SK-N-SH treated with all-trans-retinoic acid at 6 μM for 48 hours (cell line): ENCODE data around the gene ZNF24.

Experiments
- ATAC-seq: fragments of 200-7000 bp; cut with Tn5 transposase; 3 replicates; pipeline ENCODE4 v1.9.1; 2020; ENCODE audit warnings: mild to moderate bottlenecking, moderate library complexity
- ARNTL ChIP-seq: fragments of 450-650 bp; formaldehyde crosslinking; IDR thresholded peaks from 2 replicates; pipeline ENCODE4 v1.5.0; 2020; ENCODE audit warnings: low read depth, mild to moderate bottlenecking, moderate library complexity, borderline replicate concordance
- BACH2 ChIP-seq: fragments of 250-450 bp; sonication (Bioruptor Pico); IDR thresholded peaks from 2 replicates; pipeline ENCODE4 v1.9.0; 2021; ENCODE audit warnings: mild to moderate bottlenecking, borderline replicate concordance
- CSDC2 ChIP-seq: fragments of 250-450 bp; sonication (Bioruptor Pico); IDR thresholded peaks from 2 replicates; pipeline ENCODE4 v1.5.0; 2020; ENCODE audit warnings: mild to moderate bottlenecking, moderate library complexity
- CSRNP3 ChIP-seq: fragments of 250-450 bp; sonication (Bioruptor Pico); IDR thresholded peaks from 2 replicates; pipeline ENCODE4 v1.5.1; 2021; ENCODE audit warnings: mild to moderate bottlenecking, moderate library complexity
- GLIS3 ChIP-seq: fragments of 250-450 bp; sonication (Bioruptor Pico); IDR thresholded peaks from 2 replicates; pipeline ENCODE4 v1.5.0; 2020; ENCODE audit warnings: mild to moderate bottlenecking, moderate library complexity
- PATZ1 ChIP-seq: fragments of 250-450 bp; sonication (Bioruptor Pico); IDR thresholded peaks from 2 replicates; pipeline ENCODE4 v1.8.0; 2020; ENCODE audit warnings: mild to moderate bottlenecking, moderate library complexity, borderline replicate concordance
- POU6F1 ChIP-seq: fragments of 250-450 bp; sonication (Bioruptor Pico); IDR thresholded peaks from 2 replicates; pipeline ENCODE4 v1.8.0; 2021; ENCODE audit warnings: low read depth, mild to moderate bottlenecking, moderate library complexity, borderline replicate concordance
- PPARA ChIP-seq: fragments of 250-450 bp; sonication (Bioruptor Pico); IDR thresholded peaks from 2 replicates; pipeline ENCODE4 v1.5.0; 2020; ENCODE audit warnings: mild to moderate bottlenecking, borderline replicate concordance
- RARB ChIP-seq: fragments of 250-450 bp; sonication (Bioruptor Pico); IDR thresholded peaks from 2 replicates; pipeline ENCODE4 v1.8.0; 2021; ENCODE audit warnings: mild to moderate bottlenecking, moderate library complexity
- SNAI2 ChIP-seq: fragments of 250-450 bp; sonication (Bioruptor Pico); IDR thresholded peaks from 2 replicates; pipeline ENCODE4 v1.5.0; 2020; ENCODE audit warnings: mild to moderate bottlenecking, moderate library complexity
- TCF4 ChIP-seq: fragments of 250-450 bp; sonication (Bioruptor Pico); IDR thresholded peaks from 2 replicates; pipeline ENCODE4 v1.8.0; 2021; ENCODE audit warnings: mild to moderate bottlenecking, moderate library complexity, borderline replicate concordance
- TOX ChIP-seq: fragments of 250-450 bp; sonication (Bioruptor Pico); IDR thresholded peaks from 2 replicates; pipeline ENCODE4 v1.8.0; 2021; ENCODE audit warnings: mild to moderate bottlenecking, moderate library complexity, borderline replicate concordance
- TSHZ2 ChIP-seq: fragments of 250-450 bp; sonication (Bioruptor Pico); IDR thresholded peaks from 2 replicates; pipeline ENCODE4 v1.5.0; 2020; ENCODE audit warnings: mild to moderate bottlenecking, moderate library complexity
- ZC3H10 ChIP-seq: fragments of 250-450 bp; sonication (Bioruptor Pico); IDR thresholded peaks from 2 replicates; pipeline ENCODE4 v1.5.1; 2021; ENCODE audit warnings: mild to moderate bottlenecking, moderate library complexity
- ZFP3 ChIP-seq: fragments of 250-450 bp; sonication (Bioruptor Pico); IDR thresholded peaks from 2 replicates; pipeline ENCODE4 v1.5.0; 2020; ENCODE audit warnings: mild to moderate bottlenecking, moderate library complexity
- ZFP30 ChIP-seq: fragments of 450-650 bp; formaldehyde crosslinking; IDR thresholded peaks from 2 replicates; pipeline ENCODE4 v1.5.0; 2022; ENCODE audit warnings: mild to moderate bottlenecking, moderate library complexity
- ZNF565 ChIP-seq: fragments of 450-650 bp; formaldehyde crosslinking; conservative IDR thresholded peaks from 2 replicates; pipeline ENCODE4 v1.5.0; 2020; ENCODE audit warnings: low read depth, mild to moderate bottlenecking, moderate library complexity
- ZNF70 ChIP-seq: fragments of 450-650 bp; formaldehyde crosslinking; IDR thresholded peaks from 2 replicates; pipeline ENCODE4 v1.5.0; 2020; ENCODE audit warnings: mild to moderate bottlenecking, moderate library complexity
- ZNF8 ChIP-seq: fragments of 450-650 bp; formaldehyde crosslinking; IDR thresholded peaks from 2 replicates; pipeline ENCODE4 v1.5.0; 2020; ENCODE audit warnings: mild to moderate bottlenecking, moderate library complexity

ZNF24 gene

GRCh38 chr18:35378574-35378896 lies 34.3 kb upstream of the ZNF24 start:
- no peak for TF ChIP-seq POU6F1 (CRISPR knock-in tag)
- ATAC-seq, result no peak

- no peak for ATAC-seq
- TF ChIP-seq TCF4 (no peak), TSHZ2 (CRISPR knock-in tag) (no peak), CSDC2 (no peak), ZNF565 (CRISPR knock-in tag) (no peak), ZFP30 (CRISPR knock-in tag) (no peak), PATZ1 (CRISPR knock-in tag) (no peak), POU6F1 (CRISPR knock-in tag) (no peak), ARNTL (CRISPR knock-in tag) (no peak), BACH2 (no peak), CSRNP3 (CRISPR knock-in tag) (no peak), GLIS3 (CRISPR knock-in tag) (no peak), TOX (CRISPR knock-in tag) (no peak), ZNF70 (CRISPR knock-in tag) (no peak), PPARA (no peak), SNAI2 (CRISPR knock-in tag) (no peak), ZC3H10 (CRISPR knock-in tag) (no peak)
Measured at GRCh38 chr18:35377875-35378573, 33.8 kb upstream of the ZNF24 start.

GRCh38 chr18:35376742-35377695 lies 32.8 kb upstream of the ZNF24 start, which contains the start of gene ZNF396:
ZNF396 (minus strand) TSS chr18:35377337; CDS start chr18:35374292, 3,045 bp downstream.
- no peak for TF ChIP-seq RARB (CRISPR knock-in tag)
- no peak for TF ChIP-seq ZC3H10 (CRISPR knock-in tag)
- TF ChIP-seq BACH2, result no peak
- no peak for TF ChIP-seq POU6F1 (CRISPR knock-in tag)
- TF ChIP-seq ZNF8 (CRISPR knock-in tag), result peak; percentile 98
- 0 out of 2 replicates have a peak, but pooled peaks have one; percentile 42 for TF ChIP-seq ZFP3 (CRISPR knock-in tag)
- TF ChIP-seq, all 23 proteins: peak for 2
- peak; percentile 92 for ATAC-seq
